ENCODE measurements around the gene HCAR1.

GRCh38 chr12:122740351-122740750, 9.7 kb upstream of the HCAR1 start:
- TF ChIP-seq CTCF (IDR thresholded peaks at IDR 0.05) (no peak), POLR2A (IDR thresholded peaks at IDR 0.05) (no peak)
